Measurements from ENCODE around the gene PRDM5. TPM values are rescaled to one million over a fixed set of nuclear protein-coding genes. Genes with fewer than 3 reads are reported as not detected.

The PRDM5 gene
- total and polyA plus RNA-seq, 2 of the 13 experiments (the other 11 are each of a cell fraction or from before 2014, with no cell fraction given) = not detected

GRCh38 chr4:120960656-120961267, 38.2 kb upstream of the PRDM5 start:
- no peak overlapping the region for H2AFZ ChIP-seq (ENCODE audit: low read length)
- no TSS peak for BruUV-seq (replicated peaks)
- H3K9ac ChIP-seq (ENCODE audit: insufficient read depth, low read depth, low read length) = no peak overlapping the region
- H3K79me2 ChIP-seq (ENCODE audit: insufficient read depth, low read length) = no peaks in the 10 kb centered on the region
- no peaks in the 10 kb centered on the region for H3K36me3 ChIP-seq (replicated peaks in 1 of 2; ENCODE audit: control insufficient read depth in 1 of 2, insufficient read depth in 2 of 2, low read length in 2 of 2)
- no peaks in the 10 kb centered on the region for H4K20me1 ChIP-seq (ENCODE audit: insufficient read depth, low read length)
- ChIA-PET CTCF (ENCODE audit: low intra/inter-chr PET ratio, low total read pairs) (no interaction called here), POLR2A (no interaction called here)
- H3K4me1 ChIP-seq (ENCODE audit: insufficient read depth, low read length) = no peaks in the 10 kb centered on the region
- 28% methylated on average over 2 of the region's 2 CpGs for WGBS (ENCODE audit: low lambda C conversion rate)
- no peak for ATAC-seq
- no peak overlapping the region for H3K27ac ChIP-seq (ENCODE audit: extremely low read length, insufficient read depth, low read length)
- H3K27me3 ChIP-seq (ENCODE audit: control insufficient read depth in 1 of 2, insufficient read depth in 2 of 2, low read length in 2 of 2) = no peaks in the 10 kb centered on the region
- no peak overlapping the region for H3K4me2 ChIP-seq (ENCODE audit: low read depth, low read length)
- DNase-seq (ENCODE audit: low spot score) = no peak
- FAIRE-seq = no peak
- no peaks in the 10 kb centered on the region for H3K9me3 ChIP-seq (ENCODE audit: low read length)
- intact Hi-C loops (cut with micrococcal nuclease; ENCODE audit: unreplicated experiment) (no loop called here), in situ Hi-C loops (cut with HindIII; ENCODE audit: extremely low pct_ligation_motif_present, low pct_unique_long_range_greater_than_20kb) (no loop called here)
- no peak overlapping the region for H3K4me3 ChIP-seq (replicated peaks in 1 of 3; ENCODE audit: insufficient read depth in 1 of 3, low read depth in 2 of 3, low read length in 3 of 3)
- TF ChIP-seq PLSCR1 (CRISPR knock-in tag; IDR thresholded peaks at IDR 0.05; ENCODE audit: borderline replicate concordance) = no peak
- TF ChIP-seq NFRKB (IDR thresholded peaks at IDR 0.05) = no peak
- TF ChIP-seq ARHGAP35 (CRISPR knock-in tag; IDR thresholded peaks at IDR 0.05; ENCODE audit: borderline replicate concordance) = no peak

GRCh38 chr4:120948382-120948781, 25.9 kb upstream of the PRDM5 start:
- BruUV-seq (replicated peaks) = no TSS peak
- in situ Hi-C loops (cut with HindIII; ENCODE audit: extremely low pct_ligation_motif_present, low pct_unique_long_range_greater_than_20kb) (no loop called here), intact Hi-C loops (cut with micrococcal nuclease; ENCODE audit: unreplicated experiment) (no loop called here)
- Histone ChIP-seq H2AFZ (ENCODE audit: low read length) (no peak overlapping the region), H3K4me2 (ENCODE audit: low read depth, low read length) (no peak overlapping the region), H3K4me1 (ENCODE audit: insufficient read depth, low read length) (no peaks in the 10 kb centered on the region), H3K36me3 (replicated peaks in 1 of 2; ENCODE audit: control insufficient read depth in 1 of 2, insufficient read depth in 2 of 2, low read length in 2 of 2) (no peaks in the 10 kb centered on the region), H3K4me3 (replicated peaks in 1 of 3; ENCODE audit: insufficient read depth in 1 of 3, low read depth in 2 of 3, low read length in 3 of 3) (no peak overlapping the region), H3K27me3 (ENCODE audit: control insufficient read depth in 1 of 2, insufficient read depth in 2 of 2, low read length in 2 of 2) (no peaks in the 10 kb centered on the region), H3K9ac (ENCODE audit: insufficient read depth, low read depth, low read length) (no peak overlapping the region), H4K20me1 (ENCODE audit: insufficient read depth, low read length) (no peaks in the 10 kb centered on the region), H3K9me3 (ENCODE audit: low read length) (peaks cover 12% of the 10 kb centered on the region; the same call in 1 of the 2 replicates), H3K79me2 (ENCODE audit: insufficient read depth, low read length) (no peaks in the 10 kb centered on the region), H3K27ac (ENCODE audit: extremely low read length, insufficient read depth, low read length) (no peak overlapping the region)
- ATAC-seq (no peak), DNase-seq (ENCODE audit: low spot score) (no peak), FAIRE-seq (no peak)
- WGBS (ENCODE audit: low lambda C conversion rate) = 6% methylated on average over 4 of the region's 4 CpGs
- ChIA-PET POLR2A (no interaction called here), CTCF (ENCODE audit: low intra/inter-chr PET ratio, low total read pairs) (no interaction called here)
- TF ChIP-seq GATAD1 (CRISPR knock-in tag; IDR thresholded peaks at IDR 0.05) (no peak), ZKSCAN5 (CRISPR knock-in tag; IDR thresholded peaks at IDR 0.05) (no peak), ZHX2 (IDR thresholded peaks at IDR 0.05; ENCODE audit: low read depth) (no peak), ZHX2 (CRISPR knock-in tag; IDR thresholded peaks at IDR 0.05; ENCODE audit: borderline replicate concordance) (no peak), CHD2 (IDR thresholded peaks at IDR 0.05; ENCODE audit: low read depth, low read length) (no peak), NFE2L1 (CRISPR knock-in tag; IDR thresholded peaks at IDR 0.05; ENCODE audit: borderline replicate concordance) (no peak), ZNF83 (CRISPR knock-in tag; IDR thresholded peaks at IDR 0.05; ENCODE audit: borderline replicate concordance) (no peak), BCL3 (CRISPR knock-in tag; IDR thresholded peaks at IDR 0.05) (no peak)
